SK-N-MC (cell line): ENCODE results near the gene CPT1B.

Experiments used
- EZH2 ChIP-seq: fragments of 200-600 bp; sonication (generic); IDR thresholded peaks from one replicate; pipeline ENCODE4 v1.6.1; 2017; ENCODE audit warnings: antibody characterized with exemption
- FOXP2 ChIP-seq: optimal IDR thresholded peaks from 2 replicates; pipeline ENCODE3; 2011; ENCODE audit warnings: mild to moderate bottlenecking, moderate library complexity; ENCODE audit not compliant: insufficient read depth; ENCODE audit errors: extremely low read length, control extremely low read depth
- POLR2AphosphoS5 ChIP-seq: IDR thresholded peaks from 2 replicates; pipeline ENCODE4 v1.6.1; 2012; ENCODE audit warnings: mild to moderate bottlenecking, low read depth, low read length, borderline replicate concordance

DNA sequence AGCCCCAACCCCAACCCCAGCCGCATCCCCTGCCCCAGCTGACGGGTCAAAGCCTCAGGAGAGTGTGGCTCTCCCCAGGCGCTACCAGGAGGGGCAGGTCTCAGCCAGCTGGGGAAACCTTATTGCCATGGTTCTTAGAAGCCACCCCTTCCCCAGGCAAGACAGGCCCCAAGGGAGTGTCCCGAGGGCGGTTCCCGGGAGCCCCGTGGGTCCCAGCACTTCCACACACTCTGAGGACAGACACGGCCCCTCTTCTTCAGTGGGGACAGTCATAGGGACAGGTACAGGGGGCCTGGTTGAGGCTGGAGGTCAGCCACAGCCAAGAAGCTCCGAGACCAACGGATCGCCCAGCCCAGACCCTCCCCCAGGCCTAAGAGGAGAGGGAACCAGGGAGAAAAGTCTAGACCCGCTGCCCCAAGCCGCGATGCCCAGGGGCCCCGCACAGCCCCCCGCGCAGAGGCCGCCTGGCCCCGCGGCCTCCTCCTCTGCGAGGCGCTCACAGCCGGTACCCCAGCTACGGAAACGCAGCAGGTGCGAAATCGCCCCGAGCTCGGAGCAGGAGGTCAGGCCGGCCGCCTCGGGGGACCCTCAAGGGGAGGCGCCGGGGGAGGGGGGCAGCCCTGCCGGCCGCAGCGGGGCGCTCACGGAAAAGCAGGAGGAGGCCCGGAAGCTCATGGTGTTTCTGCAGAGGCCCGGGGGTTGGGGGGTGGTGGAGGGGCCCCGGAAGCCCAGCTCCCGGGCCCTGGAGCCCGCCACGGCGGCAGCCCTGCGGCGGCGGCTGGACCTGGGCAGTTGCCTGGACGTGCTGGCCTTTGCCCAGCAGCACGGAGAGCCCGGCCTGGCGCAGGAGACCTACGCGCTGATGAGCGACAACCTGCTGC is 29.9 kb downstream of the CPT1B start:
- TF ChIP-seq EZH2 (no peak), POLR2AphosphoS5 (no peak), FOXP2 (no peak)
